ENCODE data around the gene KIAA0825.

KIAA0825 gene

GRCh38 chr5:94545870-94546625, 72.4 kb downstream of the KIAA0825 start:
- no peaks in the 10 kb centered on the region for H3K27me3 ChIP-seq (ENCODE audit: insufficient read depth, low read length)
- peaks cover 4% of the 10 kb centered on the region for H3K9me3 ChIP-seq (ENCODE audit: low read length)
- H3K36me3 ChIP-seq (ENCODE audit: insufficient read depth, low read length) = no peaks in the 10 kb centered on the region
- H3K4me2 ChIP-seq (ENCODE audit: low read length) = no peak overlapping the region
- H2AFZ ChIP-seq (ENCODE audit: low read length) = no peak overlapping the region
- peaks cover 13% of the 10 kb centered on the region for H3K4me1 ChIP-seq (ENCODE audit: insufficient read depth, low read length, severe bottlenecking)
- TF ChIP-seq CTCF (IDR thresholded peaks at IDR 0.05; ENCODE audit: low read length) = no peak
- TF ChIP-seq EZH2 (IDR thresholded peaks at IDR 0.05; ENCODE audit: borderline replicate concordance, low read length) = no peak
- no peak overlapping the region for H3K27ac ChIP-seq (ENCODE audit: low read depth, low read length, poor library complexity, severe bottlenecking)
- no peaks in the 10 kb centered on the region for H3K9me2 ChIP-seq (ENCODE audit: low read depth, low read length)
- no peak overlapping the region for H3K9ac ChIP-seq (ENCODE audit: low read length)
- H4K20me1 ChIP-seq (ENCODE audit: insufficient read depth, low read length) = no peaks in the 10 kb centered on the region
- H3K79me2 ChIP-seq (ENCODE audit: insufficient read depth, low read length) = no peaks in the 10 kb centered on the region
- H3F3A ChIP-seq (ENCODE audit: insufficient read depth, low read length) = no peaks in the 10 kb centered on the region
- no peak overlapping the region for H3K4me3 ChIP-seq (ENCODE audit: low read depth, low read length, poor library complexity, severe bottlenecking)

- no peaks in the 10 kb centered on the region for H3K9me2 ChIP-seq (ENCODE audit: low read depth, low read length)
- TF ChIP-seq EZH2 (IDR thresholded peaks at IDR 0.05; ENCODE audit: borderline replicate concordance, low read length) (no peak), CTCF (IDR thresholded peaks at IDR 0.05; ENCODE audit: low read length) (no peak)
- H3F3A ChIP-seq (ENCODE audit: insufficient read depth, low read length) = no peaks in the 10 kb centered on the region
- H3K9me3 ChIP-seq (ENCODE audit: low read length) = peaks cover 13% of the 10 kb centered on the region
- H3K27me3 ChIP-seq (ENCODE audit: insufficient read depth, low read length) = no peaks in the 10 kb centered on the region
- no peak overlapping the region for H3K4me2 ChIP-seq (ENCODE audit: low read length)
- H2AFZ ChIP-seq (ENCODE audit: low read length) = no peak overlapping the region
- peaks cover 13% of the 10 kb centered on the region for H3K4me1 ChIP-seq (ENCODE audit: insufficient read depth, low read length, severe bottlenecking)
- H3K79me2 ChIP-seq (ENCODE audit: insufficient read depth, low read length) = no peaks in the 10 kb centered on the region
- H4K20me1 ChIP-seq (ENCODE audit: insufficient read depth, low read length) = no peaks in the 10 kb centered on the region
- H3K4me3 ChIP-seq (ENCODE audit: low read depth, low read length, poor library complexity, severe bottlenecking) = no peak overlapping the region
- H3K9ac ChIP-seq (ENCODE audit: low read length) = no peak overlapping the region
- no peak overlapping the region for H3K27ac ChIP-seq (ENCODE audit: low read depth, low read length, poor library complexity, severe bottlenecking)
- H3K36me3 ChIP-seq (ENCODE audit: insufficient read depth, low read length) = no peaks in the 10 kb centered on the region
Measured at GRCh38 chr5:94544875-94545547, 73.4 kb downstream of the KIAA0825 start.

GRCh38 chr5:94544031-94544650, 74.3 kb downstream of the KIAA0825 start:
- H3K4me1 ChIP-seq (ENCODE audit: insufficient read depth, low read length, severe bottlenecking) = peaks cover 13% of the 10 kb centered on the region
- no peaks in the 10 kb centered on the region for H3F3A ChIP-seq (ENCODE audit: insufficient read depth, low read length)
- no peak overlapping the region for H3K4me3 ChIP-seq (ENCODE audit: low read depth, low read length, poor library complexity, severe bottlenecking)
- no peaks in the 10 kb centered on the region for H3K27me3 ChIP-seq (ENCODE audit: insufficient read depth, low read length)
- H3K36me3 ChIP-seq (ENCODE audit: insufficient read depth, low read length) = no peaks in the 10 kb centered on the region
- H3K9me2 ChIP-seq (ENCODE audit: low read depth, low read length) = no peaks in the 10 kb centered on the region
- H3K4me2 ChIP-seq (ENCODE audit: low read length) = no peak overlapping the region
- H3K79me2 ChIP-seq (ENCODE audit: insufficient read depth, low read length) = no peaks in the 10 kb centered on the region
- no peak overlapping the region for H3K9ac ChIP-seq (ENCODE audit: low read length)
- H4K20me1 ChIP-seq (ENCODE audit: insufficient read depth, low read length) = no peaks in the 10 kb centered on the region
- no peak overlapping the region for H2AFZ ChIP-seq (ENCODE audit: low read length)
- no peak for TF ChIP-seq EZH2 (IDR thresholded peaks at IDR 0.05; ENCODE audit: borderline replicate concordance, low read length)
- TF ChIP-seq CTCF (IDR thresholded peaks at IDR 0.05; ENCODE audit: low read length) = no peak
- peaks cover 14% of the 10 kb centered on the region for H3K9me3 ChIP-seq (ENCODE audit: low read length)
- no peak overlapping the region for H3K27ac ChIP-seq (ENCODE audit: low read depth, low read length, poor library complexity, severe bottlenecking)
